ENCODE data around the gene BRME1.

- TF ChIP-seq TAF1 (IDR thresholded peaks at IDR 0.05; ENCODE audit: low read depth) (no peak), CTCF (IDR thresholded peaks at IDR 0.05; ENCODE audit: poor library complexity, severe bottlenecking) (no peak), REST (IDR thresholded peaks at IDR 0.05; ENCODE audit: borderline replicate concordance) (no peak), POLR2AphosphoS5 (IDR thresholded peaks at IDR 0.05) (no peak), RAD21 (conservative IDR thresholded peaks at IDR 0.05) (no peak), EP300 (conservative IDR thresholded peaks at IDR 0.05; ENCODE audit: poor library complexity, severe bottlenecking) (no peak)
Observed at GRCh38 chr19:13834244-13835069, 71.5 kb downstream of the BRME1 start.
